IPS-18a (cell line): Measurements from ENCODE around the gene CALCR.
"Not testable (repeated sequence)": the region's sequence is repeated elsewhere in the genome, so short reads cannot be mapped to it uniquely, and the experiment has no call there.

Experiments used
- H3K27ac ChIP-seq: one replicate; pipeline ENCODE4 v1.5.1; 2013; ENCODE audit warnings: low read length
- H3K27me3 ChIP-seq: one replicate; pipeline ENCODE4 v1.6.1; 2013; ENCODE audit warnings: mild to moderate bottlenecking, low read length; ENCODE audit not compliant: control insufficient read depth, insufficient read depth
- H3K36me3 ChIP-seq: one replicate; pipeline ENCODE4 v1.6.1; 2013; ENCODE audit warnings: low read depth, low read length; ENCODE audit not compliant: control insufficient read depth
- H3K4me1 ChIP-seq: one replicate; pipeline ENCODE4 v1.6.1; 2013; ENCODE audit warnings: low read depth, low read length; ENCODE audit not compliant: control insufficient read depth
- H3K4me3 ChIP-seq: one replicate; pipeline ENCODE4 v1.5.1; 2013; ENCODE audit warnings: low read length
- H3K9ac ChIP-seq: one replicate; pipeline ENCODE4 v1.6.1; 2013; ENCODE audit warnings: mild to moderate bottlenecking, low read length, moderate library complexity
- H3K9me3 ChIP-seq: one replicate; pipeline ENCODE4 v1.6.1; 2013; ENCODE audit warnings: low read depth, low read length; ENCODE audit not compliant: control insufficient read depth

CALCR gene

GRCh38 chr7:93503088-93503487, 71.4 kb downstream of the CALCR start:
- Histone ChIP-seq H3K27me3 (no peaks in the 10 kb centered on the region), H3K4me3 (no peak overlapping the region), H3K36me3 (no peaks in the 10 kb centered on the region), H3K4me1 (no peaks in the 10 kb centered on the region), H3K9ac (no peak overlapping the region), H3K9me3 (no peaks in the 10 kb centered on the region), H3K27ac (no peak overlapping the region)

GRCh38 chr7:93491860-93492259, 82.7 kb downstream of the CALCR start:
- not testable (repeated sequence) for H3K9me3 ChIP-seq, H3K4me3 ChIP-seq, H3K4me1 ChIP-seq, H3K36me3 ChIP-seq, H3K9ac ChIP-seq, H3K27ac ChIP-seq, H3K27me3 ChIP-seq

GRCh38 chr7:93476491-93477344, 97.8 kb downstream of the CALCR start:
- Histone ChIP-seq H3K27ac (peak overlapping the region; percentile 77), H3K4me3 (peak overlapping the region; percentile 34)

GRCh38 chr7:93475811-93476210, 98.7 kb downstream of the CALCR start:
- Histone ChIP-seq H3K9me3 (no peaks in the 10 kb centered on the region), H3K27me3 (no peaks in the 10 kb centered on the region), H3K36me3 (no peaks in the 10 kb centered on the region), H3K4me3 (no peak overlapping the region), H3K9ac (no peak overlapping the region), H3K4me1 (peaks cover 32% of the 10 kb centered on the region), H3K27ac (peak overlapping the region; percentile 9)

More at GRCh38 chr7:93476491-93477344, 97.8 kb downstream of the CALCR start:
- no peaks in the 10 kb centered on the region for H3K36me3 ChIP-seq
- peak overlapping the region; percentile 48 for H3K9ac ChIP-seq
- H3K27me3 ChIP-seq: no peaks in the 10 kb centered on the region
- no peaks in the 10 kb centered on the region for H3K9me3 ChIP-seq
- H3K4me1 ChIP-seq: peaks cover 32% of the 10 kb centered on the region

GRCh38 chr7:93471456-93471855, 103.1 kb downstream of the CALCR start:
- Histone ChIP-seq H3K9me3 (no peaks in the 10 kb centered on the region), H3K4me3 (no peak overlapping the region), H3K9ac (no peak overlapping the region), H3K27me3 (no peaks in the 10 kb centered on the region), H3K36me3 (no peaks in the 10 kb centered on the region), H3K27ac (no peak overlapping the region), H3K4me1 (peaks cover 20% of the 10 kb centered on the region)

- no peaks in the 10 kb centered on the region for H3K36me3 ChIP-seq
- H3K4me1 ChIP-seq: no peaks in the 10 kb centered on the region
- no peak overlapping the region for H3K9ac ChIP-seq
- H3K4me3 ChIP-seq: no peak overlapping the region
- no peaks in the 10 kb centered on the region for H3K27me3 ChIP-seq
- H3K9me3 ChIP-seq: no peaks in the 10 kb centered on the region
- no peak overlapping the region for H3K27ac ChIP-seq
Observed at GRCh38 chr7:93463764-93464163, 110.8 kb downstream of the CALCR start.

- Histone ChIP-seq H3K9me3 (no peaks in the 10 kb centered on the region), H3K9ac (no peak overlapping the region), H3K4me3 (no peak overlapping the region), H3K36me3 (no peaks in the 10 kb centered on the region), H3K27me3 (no peaks in the 10 kb centered on the region), H3K27ac (no peak overlapping the region), H3K4me1 (no peaks in the 10 kb centered on the region)
Observed at GRCh38 chr7:93461350-93461749, 113.2 kb downstream of the CALCR start.

- no peak overlapping the region for H3K27ac ChIP-seq
- no peaks in the 10 kb centered on the region for H3K4me1 ChIP-seq
- no peak overlapping the region for H3K4me3 ChIP-seq
- H3K27me3 ChIP-seq: no peaks in the 10 kb centered on the region
- no peak overlapping the region for H3K9ac ChIP-seq
- no peaks in the 10 kb centered on the region for H3K36me3 ChIP-seq
- H3K9me3 ChIP-seq: no peaks in the 10 kb centered on the region
Observed at GRCh38 chr7:93453262-93453661, 121.3 kb downstream of the CALCR start.

- no peaks in the 10 kb centered on the region for H3K27me3 ChIP-seq
- H3K9ac ChIP-seq: no peak overlapping the region
- H3K9me3 ChIP-seq: no peaks in the 10 kb centered on the region
- H3K4me3 ChIP-seq: no peak overlapping the region
- H3K27ac ChIP-seq: no peak overlapping the region
- H3K4me1 ChIP-seq: no peaks in the 10 kb centered on the region
- no peaks in the 10 kb centered on the region for H3K36me3 ChIP-seq
Observed at GRCh38 chr7:93448176-93448575, 126.3 kb downstream of the CALCR start.

GRCh38 chr7:93447509-93447908, 127.0 kb downstream of the CALCR start:
- H3K4me3 ChIP-seq: no peak overlapping the region
- no peak overlapping the region for H3K27ac ChIP-seq
- no peak overlapping the region for H3K9ac ChIP-seq
- no peaks in the 10 kb centered on the region for H3K36me3 ChIP-seq
- H3K4me1 ChIP-seq: no peaks in the 10 kb centered on the region
- H3K9me3 ChIP-seq: no peaks in the 10 kb centered on the region
- no peaks in the 10 kb centered on the region for H3K27me3 ChIP-seq

- Histone ChIP-seq H3K36me3 (no peaks in the 10 kb centered on the region), H3K9ac (no peak overlapping the region), H3K27ac (no peak overlapping the region), H3K4me1 (no peaks in the 10 kb centered on the region), H3K27me3 (no peaks in the 10 kb centered on the region), H3K4me3 (no peak overlapping the region), H3K9me3 (no peaks in the 10 kb centered on the region)
Observed at GRCh38 chr7:93442478-93443224, 131.9 kb downstream of the CALCR start.
